GM19452 (cell line): ENCODE measurements around the gene NIPBL.

ENCODE experiments used
- ATAC-seq: cut with Tn5 transposase; IDR thresholded peaks from one replicate; pipeline ENCODE4 v1.9.1; 2021; ENCODE audit not compliant: unreplicated experiment

Gene NIPBL

DNA sequence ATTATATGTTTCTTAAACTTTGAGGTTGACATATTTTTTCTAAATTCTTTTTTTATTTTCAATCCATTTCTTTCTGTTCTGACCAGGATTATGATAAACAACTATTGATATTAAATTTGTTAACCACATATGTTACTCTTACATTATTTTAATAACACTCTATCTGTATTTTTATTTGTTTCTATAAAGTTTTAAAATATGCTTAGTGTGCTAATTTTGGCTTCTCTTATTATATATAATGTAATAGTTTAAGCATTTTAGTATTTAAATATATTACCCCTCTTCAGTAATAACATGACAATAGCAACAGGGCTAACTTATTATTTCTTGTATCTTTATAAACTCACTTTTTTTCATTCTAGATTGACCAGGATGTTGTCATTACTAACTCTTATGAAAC lies 137.8 kb downstream of the NIPBL start:
- ATAC-seq, result no peak

DNA sequence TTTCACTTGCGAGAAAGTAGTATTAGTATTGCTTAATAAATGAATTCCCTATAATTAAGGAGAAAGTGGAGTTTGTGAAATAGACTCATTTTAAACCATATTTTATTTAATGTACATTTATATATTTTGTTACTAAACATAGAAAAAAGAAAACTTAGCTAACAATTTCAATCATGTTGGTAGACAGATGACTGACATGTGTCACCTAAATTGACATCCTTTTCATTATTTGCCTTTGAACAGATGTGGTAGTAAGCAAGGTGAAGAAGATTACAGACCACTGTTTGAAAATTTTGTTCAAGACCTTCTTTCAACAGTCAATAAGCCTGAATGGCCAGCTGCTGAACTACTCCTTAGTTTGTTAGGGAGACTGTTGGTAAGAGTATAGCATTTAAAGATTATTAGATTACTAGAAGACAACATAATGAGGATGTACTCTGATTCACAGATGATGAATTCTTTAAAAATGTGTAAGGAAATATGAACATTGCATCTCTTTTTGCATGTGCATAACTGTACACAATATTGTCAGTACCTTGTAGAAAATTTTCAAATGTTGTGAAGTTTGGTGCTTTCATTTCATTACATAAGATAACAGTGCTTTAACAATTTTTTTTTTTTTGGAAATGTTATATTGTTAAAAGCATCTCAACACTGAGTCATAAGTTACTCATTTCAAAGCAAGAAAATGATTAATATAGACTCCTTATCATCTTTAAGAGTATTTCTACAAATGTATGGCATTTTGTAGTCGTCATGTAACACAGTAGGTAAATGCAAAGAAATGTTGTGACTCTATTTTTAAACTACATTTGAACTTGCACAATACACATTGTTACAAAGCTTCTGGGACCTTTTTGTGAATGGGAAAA lies 139.5 kb downstream of the NIPBL start:
- ATAC-seq, result no peak

DNA sequence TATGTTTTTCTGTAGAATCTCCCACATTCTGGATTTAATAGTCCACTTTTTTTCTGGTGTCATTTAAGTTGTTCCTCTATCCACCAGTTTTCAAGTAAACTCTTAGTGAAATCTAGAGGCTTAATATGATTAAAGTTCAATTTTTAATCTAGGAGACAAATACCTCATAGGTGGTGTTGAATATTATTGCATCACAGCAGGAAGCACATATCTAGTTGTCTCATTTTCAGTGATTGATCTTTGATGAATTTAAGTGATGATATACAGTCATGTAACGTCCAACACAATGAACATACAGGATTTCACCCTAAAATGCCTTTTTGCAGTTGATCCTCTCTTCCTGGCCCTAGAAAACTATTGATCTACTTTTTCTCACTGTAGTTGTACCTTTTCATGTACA lies 152.3 kb downstream of the NIPBL start:
- no peak for ATAC-seq

DNA sequence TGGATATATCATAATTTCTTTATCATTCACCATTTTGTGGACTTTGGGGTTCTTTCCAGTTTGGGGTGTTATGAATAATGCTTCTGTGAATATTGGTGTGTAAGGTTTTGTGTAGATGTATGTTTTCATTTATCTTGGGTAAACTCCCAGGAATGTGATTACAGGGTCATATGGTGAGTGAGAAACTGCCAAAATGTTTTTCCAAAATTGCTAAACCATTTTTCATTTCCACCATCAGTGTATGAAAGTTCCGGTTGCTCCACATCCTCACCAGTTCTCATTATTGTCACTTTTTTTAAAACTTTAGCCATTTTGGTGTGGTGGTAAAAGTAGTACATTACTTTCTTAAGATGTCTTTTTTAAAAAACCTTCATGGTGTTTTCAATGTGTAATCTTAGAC lies 152.9 kb downstream of the NIPBL start:
- no peak for ATAC-seq

DNA sequence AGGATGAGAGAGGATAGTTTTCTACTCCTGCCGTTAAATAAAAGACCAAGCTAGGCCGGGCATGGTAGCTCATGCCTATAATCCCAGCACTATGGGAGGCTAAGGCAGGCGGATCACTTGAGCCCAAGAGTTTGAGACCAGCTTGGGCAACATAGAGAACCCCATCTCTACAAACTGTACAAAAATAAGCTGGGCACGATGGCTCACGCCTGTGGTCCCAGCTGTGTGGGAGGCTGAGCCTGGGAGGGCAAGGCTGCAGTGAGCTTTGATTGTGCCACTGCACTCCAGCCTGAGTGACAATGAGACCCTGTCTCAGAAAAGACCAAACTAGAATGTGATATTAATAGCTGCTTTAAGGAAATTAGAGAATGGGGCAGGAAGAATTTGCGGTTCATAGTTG lies 158.4 kb downstream of the NIPBL start:
- no peak for ATAC-seq

DNA sequence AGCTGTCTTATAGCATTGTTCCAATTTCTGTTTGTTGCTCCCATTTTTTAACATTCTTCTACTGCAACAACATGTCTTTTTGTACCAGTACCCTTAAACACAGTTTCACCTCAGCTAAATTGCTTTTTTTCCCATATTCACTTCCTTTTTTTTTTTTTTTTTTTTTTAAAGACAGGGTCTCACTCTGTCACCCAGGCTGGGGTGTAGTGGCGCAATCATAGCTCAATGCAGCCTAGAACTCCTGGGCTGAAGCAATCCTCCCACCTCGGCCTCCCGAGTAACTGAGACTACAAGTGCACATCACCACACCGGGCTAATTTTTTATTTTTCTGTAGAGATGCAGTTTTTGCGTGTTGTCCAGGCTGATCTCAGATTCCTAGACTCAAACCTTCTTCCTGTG lies 161.3 kb downstream of the NIPBL start:
- ATAC-seq, result no peak

DNA sequence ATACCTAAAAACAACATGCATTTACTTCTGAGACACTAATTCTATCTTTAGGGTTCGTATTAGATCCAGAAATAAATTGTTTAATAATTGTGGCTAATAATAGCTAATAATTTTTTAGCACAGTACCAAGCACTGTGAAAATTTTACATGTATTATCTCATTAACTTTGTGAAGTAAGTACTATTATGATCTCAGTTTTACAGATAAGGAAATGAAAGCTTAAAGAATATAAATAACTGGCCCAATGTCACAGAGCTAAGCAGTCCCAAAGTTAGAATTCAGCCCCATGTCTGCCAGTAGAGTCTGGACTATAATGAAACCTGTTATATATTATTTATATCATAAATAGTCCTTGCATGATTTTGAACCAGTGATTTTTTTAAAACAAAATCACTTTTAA lies 163.3 kb downstream of the NIPBL start:
- no peak for ATAC-seq

DNA sequence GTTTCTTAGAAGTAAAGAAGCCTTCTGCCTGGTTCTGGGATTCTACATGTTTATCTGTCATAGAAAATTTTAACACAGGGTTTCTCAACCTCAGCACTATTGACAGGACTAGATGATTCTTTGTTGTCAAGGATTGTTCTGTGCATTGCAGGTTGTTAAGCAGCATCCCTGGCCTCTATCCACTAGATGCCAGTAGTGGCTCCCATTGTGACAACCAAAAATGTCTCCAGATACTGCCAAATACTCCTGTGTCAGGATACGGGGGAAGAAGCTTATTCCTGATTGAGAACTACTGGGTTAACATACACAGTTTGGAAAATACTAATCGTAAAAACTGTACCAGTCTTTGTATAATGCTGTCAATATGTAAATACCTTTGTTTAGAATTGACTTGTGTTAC lies 167.1 kb downstream of the NIPBL start:
- no peak for ATAC-seq

DNA sequence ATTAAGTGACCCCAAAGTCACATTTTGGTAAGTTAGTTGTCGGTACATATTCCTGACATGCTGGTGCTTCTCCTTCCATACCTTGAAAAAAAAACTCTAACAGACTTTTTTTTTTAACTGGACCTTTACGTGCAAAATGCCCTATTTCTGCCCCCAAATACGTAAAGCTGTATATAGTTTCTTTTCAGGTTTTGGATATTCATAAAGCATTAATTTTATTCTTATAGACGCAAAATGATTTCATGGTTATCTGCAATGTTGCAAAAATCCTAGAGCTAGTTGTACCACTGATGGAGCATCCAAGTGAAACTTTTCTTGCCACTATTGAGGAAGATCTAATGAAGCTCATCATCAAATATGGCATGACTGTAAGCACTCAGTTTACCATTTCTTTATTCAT lies 167.6 kb downstream of the NIPBL start:
- ATAC-seq, result no peak

DNA sequence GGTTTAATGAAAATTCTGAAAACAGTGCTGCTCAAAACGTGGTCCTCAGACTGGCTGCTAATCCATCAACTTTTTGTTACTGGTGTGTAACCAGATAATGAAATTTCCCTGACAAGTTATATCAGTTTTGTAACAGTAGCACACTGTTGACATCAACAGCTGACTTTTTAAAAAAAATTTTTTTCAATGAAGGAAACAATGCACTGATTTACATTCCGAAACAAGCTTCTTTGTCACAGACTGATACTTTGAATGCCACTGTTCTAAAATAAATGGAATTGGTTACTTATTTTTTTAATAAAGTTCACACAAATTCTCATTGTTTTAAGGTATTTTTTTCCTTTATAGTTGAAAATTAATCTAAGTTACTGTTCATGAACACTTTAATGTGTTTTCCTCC lies 169.1 kb downstream of the NIPBL start:
- ATAC-seq, result no peak

DNA sequence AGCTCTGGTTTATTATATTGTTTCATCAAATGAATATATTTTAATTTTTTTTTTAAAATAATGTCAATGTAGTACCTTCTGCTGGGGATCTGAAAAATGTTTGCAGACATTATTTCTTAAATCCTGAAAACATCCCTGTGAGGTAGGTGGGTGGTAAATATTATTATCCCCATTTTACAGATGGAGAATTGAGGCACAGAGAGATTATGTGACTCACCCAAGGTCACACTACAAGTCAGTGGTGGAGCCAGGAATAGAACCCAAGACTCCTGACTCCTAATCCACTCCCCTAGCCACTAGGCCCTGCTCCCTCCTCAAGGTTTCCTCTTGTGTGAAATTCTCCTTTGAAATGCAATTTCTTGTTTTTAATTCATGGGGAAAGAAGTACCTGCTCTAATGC lies 171.4 kb downstream of the NIPBL start:
- no peak for ATAC-seq

DNA sequence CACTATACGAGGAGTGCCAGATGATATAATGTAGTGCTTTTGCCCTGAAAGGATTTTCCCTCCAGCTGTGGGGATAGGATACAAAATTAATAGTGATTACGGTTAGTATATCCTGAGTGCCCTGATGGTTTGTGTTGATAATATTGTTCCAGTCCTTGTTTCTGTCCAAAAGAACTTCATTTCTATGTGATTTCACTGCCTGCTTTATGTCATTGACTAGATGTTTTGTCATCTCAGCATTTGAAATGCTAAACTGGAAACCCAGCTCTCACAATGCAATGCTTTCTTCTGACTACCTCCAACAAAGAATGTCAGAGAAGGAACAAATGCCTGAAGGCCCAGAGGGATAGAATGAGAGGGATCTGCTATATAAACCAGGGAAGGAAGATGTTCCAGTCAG lies 177.8 kb downstream of the NIPBL start:
- ATAC-seq, result no peak

DNA sequence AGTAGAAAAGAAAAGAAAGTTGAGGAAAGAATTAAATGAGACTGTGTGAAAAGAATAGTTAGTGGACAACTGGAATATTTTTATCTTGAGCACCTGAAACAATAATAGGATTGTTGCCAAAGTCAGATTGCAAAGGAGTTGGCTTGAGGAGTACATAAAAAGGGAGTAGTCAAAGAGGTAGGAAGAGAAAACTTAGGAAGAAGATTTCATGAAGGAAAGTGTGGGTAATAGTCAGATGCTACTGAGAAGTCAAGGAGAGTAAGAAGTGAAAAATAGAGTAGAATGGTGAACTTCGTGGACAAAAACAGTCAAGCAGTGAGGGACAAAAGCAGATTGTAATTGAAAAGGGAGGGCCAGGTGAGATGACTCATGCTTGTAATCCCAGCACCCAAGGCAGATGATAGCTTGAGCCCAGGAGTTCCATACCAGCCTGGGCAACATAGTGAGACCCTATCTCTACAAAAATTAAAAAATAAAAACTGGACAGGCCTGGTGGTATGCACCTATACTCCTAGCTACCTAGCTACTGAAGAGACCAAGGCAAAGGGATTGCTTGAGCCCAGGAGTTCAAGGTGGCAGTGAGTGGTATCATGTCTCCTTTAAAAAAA lies 178.9 kb downstream of the NIPBL start:
- ATAC-seq, result no peak

DNA sequence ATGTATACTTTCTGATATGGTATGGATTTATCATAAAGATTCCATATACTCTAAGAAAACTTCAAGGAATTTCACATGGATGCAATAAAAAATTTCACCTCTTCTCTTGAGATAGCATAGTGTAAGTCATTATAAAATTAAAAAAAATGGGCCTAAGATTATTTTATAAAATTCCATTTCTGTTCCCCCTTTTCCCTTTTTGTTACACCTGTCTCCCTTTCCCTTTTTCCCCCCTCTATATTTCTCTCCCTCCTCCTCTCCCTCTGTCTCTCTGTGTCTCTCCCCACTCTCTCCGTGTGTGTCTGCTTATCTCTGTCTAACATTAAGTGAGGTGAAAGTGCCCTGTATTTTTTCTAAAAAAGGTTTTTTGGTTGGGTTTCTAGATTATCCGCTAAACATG lies 180.2 kb downstream of the NIPBL start:
- no peak for ATAC-seq

DNA sequence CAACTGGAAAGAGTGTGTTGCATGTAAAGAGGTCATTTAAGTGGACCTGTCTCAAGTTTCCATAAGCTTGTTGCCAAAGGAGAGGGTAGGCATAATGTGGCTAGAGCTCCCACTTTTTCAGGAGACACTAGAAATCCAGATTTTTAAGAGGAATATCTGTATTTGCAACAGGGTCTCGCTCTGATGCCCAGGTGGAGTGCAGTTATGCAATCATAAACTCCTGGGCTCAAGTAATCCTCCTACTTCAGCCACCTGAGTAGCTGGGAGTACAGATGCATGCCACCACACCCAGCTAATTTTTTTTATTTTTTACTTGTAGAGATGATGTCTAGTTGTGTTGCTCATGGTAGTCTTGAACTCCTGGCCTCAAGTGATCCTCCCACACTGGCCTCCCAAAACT lies 183.5 kb downstream of the NIPBL start:
- no peak for ATAC-seq

DNA sequence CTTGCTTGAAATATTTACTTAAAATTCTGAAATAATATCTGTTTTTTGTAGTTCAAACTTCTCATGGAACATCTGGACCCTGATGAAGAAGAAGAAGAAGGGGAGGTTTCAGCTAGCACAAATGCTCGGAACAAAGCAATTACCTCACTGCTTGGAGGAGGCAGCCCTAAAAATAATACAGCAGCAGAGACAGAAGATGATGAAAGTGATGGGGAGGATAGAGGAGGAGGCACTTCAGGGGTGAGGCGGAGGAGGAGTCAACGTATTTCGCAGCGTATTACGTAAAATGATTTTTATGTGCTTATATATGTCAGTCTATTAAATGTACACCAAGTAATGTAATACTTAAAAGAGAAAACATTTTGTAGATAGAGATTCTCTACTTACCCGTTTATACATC lies 187.2 kb downstream of the NIPBL start:
- no peak for ATAC-seq

DNA sequence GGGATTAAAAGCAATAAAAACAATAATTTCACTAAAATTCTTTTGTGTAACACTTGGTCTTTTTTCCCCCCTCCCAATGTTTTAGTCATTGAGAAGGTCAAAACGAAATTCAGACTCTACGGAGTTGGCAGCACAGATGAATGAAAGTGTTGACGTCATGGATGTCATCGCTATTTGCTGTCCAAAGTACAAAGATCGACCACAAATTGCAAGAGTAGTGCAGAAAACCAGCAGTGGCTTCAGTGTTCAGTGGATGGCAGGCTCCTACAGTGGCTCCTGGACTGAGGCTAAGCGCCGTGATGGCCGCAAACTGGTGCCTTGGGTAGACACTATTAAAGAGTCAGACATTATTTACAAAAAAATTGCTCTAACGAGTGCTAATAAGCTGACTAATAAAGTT lies 187.9 kb downstream of the NIPBL start:
- no peak for ATAC-seq

DNA sequence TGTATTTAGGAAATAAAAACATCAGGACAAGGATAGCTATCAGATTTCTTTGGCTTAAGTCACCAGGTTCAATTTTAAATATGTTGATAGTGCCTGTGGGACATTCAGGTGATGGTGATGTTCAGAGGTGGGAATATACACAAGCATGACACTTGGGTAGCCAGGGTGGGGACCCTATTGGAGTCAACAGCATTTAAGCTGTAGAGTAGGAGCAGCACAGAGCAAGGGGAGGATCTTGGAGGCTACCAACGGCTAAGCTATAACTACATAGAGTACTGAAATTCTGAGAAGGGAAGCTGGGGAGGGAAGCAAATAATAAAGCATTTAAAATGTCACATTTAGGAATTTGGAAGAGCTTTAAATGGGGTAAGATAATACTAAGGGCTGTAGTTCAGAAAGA lies 194.9 kb downstream of the NIPBL start:
- ATAC-seq, result no peak

DNA sequence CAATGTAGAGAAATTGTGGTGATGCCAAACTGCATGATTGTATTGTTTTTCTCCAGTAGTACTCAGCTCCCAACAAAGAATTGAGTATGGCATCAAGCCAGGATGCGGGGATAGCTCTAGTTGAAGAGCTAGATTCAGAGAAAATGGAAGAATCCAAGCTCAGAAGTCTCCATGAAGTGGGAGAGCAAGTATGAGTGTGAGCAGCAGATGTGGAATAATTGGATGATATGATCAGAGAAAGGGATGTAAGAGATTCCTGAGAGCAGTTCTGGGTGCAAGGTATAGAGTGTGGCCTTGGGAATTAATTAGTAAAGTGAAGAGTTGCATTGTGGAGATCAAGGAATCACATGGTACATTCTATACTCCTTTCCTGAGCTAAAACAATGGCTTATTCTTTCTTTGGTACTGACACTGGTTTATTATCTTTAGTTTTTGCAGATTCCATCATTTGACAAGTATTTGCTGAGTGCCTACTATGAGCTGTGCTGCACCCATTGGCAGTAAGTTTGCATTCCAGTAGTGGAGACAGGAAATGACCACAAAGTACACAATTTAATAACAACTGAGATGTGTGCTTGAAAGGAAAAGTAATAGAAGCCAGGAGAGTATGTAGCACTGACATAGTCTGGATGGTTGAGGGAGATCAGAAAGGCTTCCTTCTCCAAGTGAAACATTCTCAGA lies 195.5 kb downstream of the NIPBL start:
- ATAC-seq, result no peak

DNA sequence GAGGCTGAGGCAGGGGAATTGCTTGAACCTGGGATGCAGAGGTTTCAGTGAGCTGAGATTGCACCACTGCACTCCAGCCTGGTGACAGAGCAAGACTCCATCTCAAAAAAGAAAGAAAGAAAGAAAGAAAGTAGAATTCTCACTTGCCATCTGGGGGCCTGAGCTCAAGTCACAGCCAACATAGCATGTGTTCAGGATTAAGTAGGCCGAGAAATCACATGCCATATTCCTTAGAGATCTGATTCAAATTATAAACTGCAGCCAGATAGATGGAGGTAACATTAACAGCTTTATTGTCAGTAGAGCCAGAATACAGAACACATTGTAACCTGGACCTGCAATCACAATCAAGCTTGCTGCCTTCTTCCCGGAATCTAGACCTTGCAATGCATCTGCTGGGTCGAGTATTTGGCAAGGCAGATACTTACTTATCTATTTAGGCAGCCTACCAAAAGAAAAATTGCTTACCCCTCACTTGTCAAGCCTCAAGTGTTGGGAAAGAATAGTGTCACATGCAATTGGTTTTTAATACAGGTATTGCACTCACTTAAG lies 198.9 kb downstream of the NIPBL start:
- ATAC-seq, result no peak

DNA sequence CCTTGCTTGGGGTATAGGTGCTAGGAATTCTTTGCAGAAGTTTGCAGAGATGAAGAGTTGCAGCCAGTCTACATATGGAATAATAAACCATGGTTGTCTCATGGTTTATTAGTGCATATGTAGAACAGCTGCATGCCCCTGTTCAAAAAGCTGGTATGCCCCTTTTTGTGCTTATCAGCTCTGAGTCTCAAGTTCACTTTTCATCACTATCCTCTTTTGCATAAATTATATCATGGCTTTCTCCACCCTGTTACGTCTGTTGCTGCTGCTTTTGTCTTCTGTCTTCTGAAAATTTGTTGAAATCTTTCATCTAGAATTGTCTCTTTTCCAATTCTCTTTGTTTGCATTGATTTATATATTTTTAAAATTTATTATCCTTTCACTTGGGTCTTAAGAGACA lies 200.6 kb downstream of the NIPBL start:
- no peak for ATAC-seq

DNA sequence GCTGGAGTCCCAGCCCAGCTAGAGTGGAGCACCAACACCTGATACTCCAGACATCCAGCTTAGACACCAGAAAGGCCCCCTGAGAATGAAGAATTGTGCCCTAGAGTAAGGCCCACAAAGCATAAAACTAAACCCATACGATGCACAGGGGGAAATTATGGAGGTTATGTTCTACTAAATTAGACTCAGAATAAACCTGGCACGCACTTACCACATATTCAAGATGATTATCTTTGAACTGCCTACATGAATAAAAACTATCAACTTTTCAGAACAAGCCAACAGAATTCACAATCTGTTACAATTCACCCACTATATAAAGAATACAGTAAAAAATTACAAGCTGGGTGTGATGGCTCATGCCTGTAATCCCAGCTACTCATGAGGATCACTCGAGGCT lies 204.1 kb downstream of the NIPBL start:
- ATAC-seq, result no peak
